ENCODE measurements around the gene CYP27C1. TPM values are rescaled to one million over a fixed set of nuclear protein-coding genes. Genes with fewer than 3 reads are reported as not detected.

The CYP27C1 gene
- total RNA-seq, 4 donors from 2014 or later, result 0.24 to 0.44 (median 0.37) TPM; not detected in 1

- no peak for ATAC-seq (ENCODE audit: low FRiP score)
- no peak for DNase-seq (ENCODE audit: low spot score)
- TF ChIP-seq CTCF (IDR thresholded peaks at IDR 0.05), result no peak
Observed at GRCh38 chr2:127157114-127157513, 63.0 kb downstream of the CYP27C1 start.

DNA sequence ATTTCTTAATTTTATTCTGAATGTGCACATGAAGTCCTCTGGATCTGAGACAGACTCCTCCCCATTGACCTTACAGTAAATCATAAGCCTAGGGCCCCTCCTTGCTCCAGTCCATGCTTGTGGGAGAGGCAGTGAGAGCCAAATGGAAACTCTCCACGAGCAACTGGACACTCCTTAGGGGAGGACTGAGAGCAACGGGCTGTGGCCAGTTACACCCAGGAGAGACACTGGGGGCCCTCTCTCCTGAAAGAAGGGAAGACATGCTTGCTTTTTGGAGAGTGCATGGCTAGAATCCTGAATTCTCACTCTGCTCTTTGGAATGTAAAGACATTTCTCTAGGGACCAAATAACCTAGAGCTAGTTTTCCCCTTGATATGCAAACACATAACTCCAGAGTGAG lies 64.2 kb downstream of the CYP27C1 start:
- DNase-seq (ENCODE audit: low spot score) (no peak), ATAC-seq (ENCODE audit: low FRiP score) (peak; percentile 63)
- TF ChIP-seq CTCF (IDR thresholded peaks at IDR 0.05), result no peak

DNA sequence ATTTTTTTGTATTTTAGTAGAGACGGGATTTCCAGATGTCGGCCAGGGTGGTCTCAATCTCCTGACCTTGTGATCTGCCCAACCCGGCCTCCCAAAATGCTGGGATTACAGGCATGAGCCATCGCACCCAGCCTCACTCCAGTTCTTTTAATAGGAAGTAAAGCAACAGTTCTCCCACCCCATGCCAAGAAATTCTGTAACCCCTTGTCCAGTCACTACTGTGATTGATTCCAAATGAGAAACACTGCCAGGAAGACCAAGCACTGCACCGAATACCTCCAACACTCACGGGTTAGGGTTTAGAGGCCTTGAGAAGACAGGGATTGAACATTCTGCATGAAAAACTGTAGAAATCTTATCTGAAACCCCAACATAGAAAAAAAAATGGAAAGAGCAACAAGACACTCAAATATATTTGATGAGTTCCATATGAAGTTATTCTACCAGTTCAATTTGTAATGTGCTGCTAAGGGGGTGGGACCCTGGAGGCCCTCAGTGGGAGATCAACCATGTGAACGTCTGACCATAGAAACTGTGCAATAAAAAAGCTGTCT lies 65.0 kb downstream of the CYP27C1 start:
- no peak for DNase-seq (ENCODE audit: low spot score)
- no peak for TF ChIP-seq CTCF (IDR thresholded peaks at IDR 0.05)

GRCh38 chr2:127154396-127154795 lies 65.7 kb downstream of the CYP27C1 start:
- DNase-seq (ENCODE audit: low spot score), result no peak
- TF ChIP-seq CTCF (IDR thresholded peaks at IDR 0.05), result no peak

More for the DNA sequence above, 65.0 kb downstream of the CYP27C1 start:
- ATAC-seq (ENCODE audit: low FRiP score), result peak; percentile 70

DNA sequence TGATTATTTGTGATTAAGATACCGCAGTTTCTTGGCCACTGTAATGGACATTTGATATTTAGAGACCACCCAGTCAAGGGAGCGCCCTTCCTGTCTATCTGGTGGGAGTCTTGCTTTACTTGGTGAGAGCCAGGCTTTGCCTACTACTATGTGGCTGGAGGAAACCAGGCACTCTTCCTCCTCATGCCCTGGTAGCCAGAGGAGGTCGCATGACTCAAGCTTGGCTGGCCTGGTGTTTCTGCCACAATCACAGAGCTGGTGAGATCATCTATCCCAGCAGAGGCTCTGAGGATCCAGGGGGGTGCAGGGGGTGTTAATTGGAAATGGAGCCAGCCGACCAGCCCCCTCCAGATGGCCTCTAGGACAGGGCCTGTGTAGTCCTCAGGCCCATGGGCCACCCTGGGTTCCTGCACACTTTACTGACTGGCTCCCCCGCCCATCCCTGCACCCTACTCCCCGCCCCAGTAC lies 66.4 kb downstream of the CYP27C1 start:
- no peak for TF ChIP-seq CTCF (IDR thresholded peaks at IDR 0.05)
- ATAC-seq (ENCODE audit: low FRiP score), result peak; percentile 82
- DNase-seq (ENCODE audit: low spot score), result no peak

More at GRCh38 chr2:127154396-127154795, 65.7 kb downstream of the CYP27C1 start:
- ATAC-seq (ENCODE audit: low FRiP score), result no peak

DNA sequence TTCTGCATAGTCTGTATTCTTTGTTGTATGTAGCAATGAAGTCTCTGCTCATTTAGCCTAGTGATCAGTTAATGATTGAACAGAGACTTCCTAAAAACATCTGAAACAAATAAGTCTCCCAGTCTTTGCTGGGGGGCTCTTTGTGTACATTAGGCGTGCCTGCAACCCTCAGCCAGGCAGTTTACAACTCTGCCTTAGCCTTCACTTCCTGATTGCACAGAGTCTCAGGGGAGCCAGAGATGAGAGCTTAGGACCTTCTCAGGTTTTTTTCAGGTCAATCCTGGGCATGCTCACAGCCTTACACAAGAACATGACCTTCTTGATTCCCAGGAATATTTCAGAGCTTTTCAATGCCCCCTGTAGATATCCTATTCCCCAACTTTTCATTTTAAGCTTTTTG lies 69.1 kb downstream of the CYP27C1 start:
- no peak for TF ChIP-seq CTCF (IDR thresholded peaks at IDR 0.05)
- ATAC-seq (ENCODE audit: low FRiP score) (no peak), DNase-seq (ENCODE audit: low spot score) (no peak)

- no peak for DNase-seq (ENCODE audit: low spot score)
- no peak for ATAC-seq (ENCODE audit: low FRiP score)
- no peak for TF ChIP-seq CTCF (IDR thresholded peaks at IDR 0.05)
Observed at GRCh38 chr2:127149384-127149783, 70.7 kb downstream of the CYP27C1 start.
